ENCODE results near the gene CCDC201. TPM values are rescaled to one million over a fixed set of nuclear protein-coding genes. Genes with fewer than 3 reads are reported as not detected.

CCDC201 gene
- total RNA-seq, 1 donor from 2014 or later: not detected

DNA sequence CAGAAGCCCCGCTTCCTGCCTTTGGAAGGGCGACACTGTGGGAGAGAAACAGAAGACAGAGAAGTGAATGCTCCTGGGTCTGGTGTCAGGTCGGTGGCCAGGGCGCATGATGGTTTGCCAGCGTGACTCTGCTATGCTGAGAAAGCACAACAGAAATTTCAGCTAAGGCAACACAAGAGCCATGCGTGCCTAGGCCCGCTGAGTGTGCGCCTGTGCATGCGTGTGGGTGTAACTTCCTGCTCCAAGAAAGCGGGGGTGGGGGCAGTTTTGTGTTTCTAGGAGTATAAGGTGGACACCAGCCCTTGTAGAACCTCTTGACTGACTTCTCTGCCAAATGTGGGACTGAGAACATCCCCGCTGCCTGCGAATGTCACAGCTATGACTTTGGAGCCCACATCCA lies 42.0 kb upstream of the CCDC201 start:
- H3K36me3 Mint-ChIP-seq (ENCODE audit: insufficient read depth): no peaks in the 10 kb centered on the region
- TF ChIP-seq CTCF (IDR thresholded peaks at IDR 0.05; ENCODE audit: unreplicated experiment): no peak
- no peaks in the 10 kb centered on the region for H3K9me3 Mint-ChIP-seq (ENCODE audit: low read depth)
- peaks cover 30% of the 10 kb centered on the region for H3K27me3 Mint-ChIP-seq
- DNase-seq (ENCODE audit: low spot score, unreplicated experiment): no peak
- H3K4me1 Mint-ChIP-seq (ENCODE audit: low read depth): peaks cover 2% of the 10 kb centered on the region
- H3K4me3 Mint-ChIP-seq (ENCODE audit: low read depth): no peak overlapping the region
- no peak overlapping the region for H3K27ac Mint-ChIP-seq

DNA sequence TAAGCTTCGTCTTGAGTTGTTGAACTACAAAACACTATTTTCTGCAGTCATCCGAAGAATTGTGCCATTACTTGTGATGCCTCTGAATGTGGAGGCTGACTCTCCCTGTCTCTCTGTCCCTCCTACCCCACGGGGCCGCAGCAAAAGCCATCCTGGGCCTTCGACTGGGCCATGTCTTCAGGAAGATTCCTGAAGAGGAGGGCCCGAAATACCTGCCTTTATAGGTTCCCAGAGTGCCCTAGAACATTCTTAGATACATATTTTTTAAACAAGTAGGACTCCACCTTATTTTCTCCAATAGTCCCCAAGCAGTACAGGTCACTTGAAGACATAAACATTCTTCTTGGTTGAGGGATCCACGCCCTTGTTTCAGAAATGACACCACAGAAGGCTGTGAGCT lies 40.1 kb upstream of the CCDC201 start:
- no peak for DNase-seq (ENCODE audit: low spot score, unreplicated experiment)
- H3K4me1 Mint-ChIP-seq (ENCODE audit: low read depth): peaks cover 1% of the 10 kb centered on the region
- TF ChIP-seq CTCF (IDR thresholded peaks at IDR 0.05; ENCODE audit: unreplicated experiment): no peak
- peaks cover under 1% of the 10 kb centered on the region for H3K36me3 Mint-ChIP-seq (ENCODE audit: insufficient read depth)
- no peak overlapping the region for H3K4me3 Mint-ChIP-seq (ENCODE audit: low read depth)
- H3K27me3 Mint-ChIP-seq: peaks cover 10% of the 10 kb centered on the region
- H3K9me3 Mint-ChIP-seq (ENCODE audit: low read depth): peaks cover 7% of the 10 kb centered on the region
- no peak overlapping the region for H3K27ac Mint-ChIP-seq

GRCh38 chr7:45911311-45911710 lies 38.4 kb upstream of the CCDC201 start:
- peaks cover 1% of the 10 kb centered on the region for H3K36me3 Mint-ChIP-seq (ENCODE audit: insufficient read depth)
- DNase-seq (ENCODE audit: low spot score, unreplicated experiment): no peak
- H3K4me1 Mint-ChIP-seq (ENCODE audit: low read depth): peaks cover 4% of the 10 kb centered on the region
- no peak for TF ChIP-seq CTCF (IDR thresholded peaks at IDR 0.05; ENCODE audit: unreplicated experiment)
- no peak overlapping the region for H3K4me3 Mint-ChIP-seq (ENCODE audit: low read depth)
- peaks cover 7% of the 10 kb centered on the region for H3K9me3 Mint-ChIP-seq (ENCODE audit: low read depth)
- no peaks in the 10 kb centered on the region for H3K27me3 Mint-ChIP-seq
- H3K27ac Mint-ChIP-seq: no peak overlapping the region

DNA sequence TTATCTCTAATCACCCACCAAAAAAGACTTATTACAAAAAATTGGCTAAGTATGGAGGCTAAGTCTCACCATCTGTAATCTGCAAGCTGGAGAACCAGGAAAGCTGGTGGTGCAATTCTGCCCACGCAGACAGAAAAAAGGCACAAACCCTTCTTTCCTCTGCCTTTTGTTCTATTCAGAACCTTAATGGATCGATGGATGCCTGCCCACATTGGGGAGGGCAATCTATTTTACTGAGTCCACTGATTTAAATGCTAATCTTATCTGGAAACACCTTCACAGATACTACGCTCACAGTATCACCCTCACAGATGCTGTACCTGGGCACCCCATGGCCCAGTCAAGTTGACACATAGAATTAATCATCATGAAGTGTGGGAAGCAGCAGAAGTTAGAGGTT lies 38.0 kb upstream of the CCDC201 start:
- peaks cover 1% of the 10 kb centered on the region for H3K36me3 Mint-ChIP-seq (ENCODE audit: insufficient read depth)
- peaks cover 11% of the 10 kb centered on the region for H3K9me3 Mint-ChIP-seq (ENCODE audit: low read depth)
- no peak for TF ChIP-seq CTCF (IDR thresholded peaks at IDR 0.05; ENCODE audit: unreplicated experiment)
- peaks cover 4% of the 10 kb centered on the region for H3K4me1 Mint-ChIP-seq (ENCODE audit: low read depth)
- H3K27ac Mint-ChIP-seq: no peak overlapping the region
- H3K4me3 Mint-ChIP-seq (ENCODE audit: low read depth): no peak overlapping the region
- no peaks in the 10 kb centered on the region for H3K27me3 Mint-ChIP-seq
- no peak for DNase-seq (ENCODE audit: low spot score, unreplicated experiment)

DNA sequence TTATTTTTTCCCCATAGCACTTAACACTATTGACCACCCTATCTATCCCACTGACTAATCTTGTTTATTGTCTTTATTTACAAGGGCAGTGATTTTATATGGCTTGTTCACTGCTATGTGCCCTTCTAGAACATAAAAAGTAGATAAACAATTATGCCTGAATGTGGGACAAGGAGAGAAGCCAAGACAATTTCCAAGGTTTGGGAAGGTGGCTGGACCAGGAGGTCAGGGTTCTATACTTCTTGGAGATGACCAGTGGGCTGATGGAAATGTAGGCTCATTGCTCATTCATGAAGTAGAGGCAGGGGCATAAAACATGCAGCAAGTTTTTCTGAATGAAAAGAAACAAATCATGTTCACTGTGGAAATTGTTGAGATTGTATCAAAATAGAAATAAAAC lies 36.7 kb upstream of the CCDC201 start:
- no peak for TF ChIP-seq CTCF (IDR thresholded peaks at IDR 0.05; ENCODE audit: unreplicated experiment)
- Mint-ChIP-seq H3K4me1 (ENCODE audit: low read depth) (peaks cover 4% of the 10 kb centered on the region), H3K9me3 (ENCODE audit: low read depth) (peaks cover 11% of the 10 kb centered on the region), H3K27ac (no peak overlapping the region), H3K36me3 (ENCODE audit: insufficient read depth) (peaks cover 1% of the 10 kb centered on the region), H3K4me3 (ENCODE audit: low read depth) (no peak overlapping the region), H3K27me3 (no peaks in the 10 kb centered on the region)
- DNase-seq (ENCODE audit: low spot score, unreplicated experiment): no peak

Measured in progenitor cell of endocrine pancreas (in vitro differentiated cells).